ENCODE results near the gene ARSA.

ARSA gene

GRCh38 chr22:50601669-50602337, 26.1 kb downstream of the ARSA start:
- no peak for DNase-seq

GRCh38 chr22:50600967-50601668, 26.8 kb downstream of the ARSA start:
- no peak for DNase-seq

GRCh38 chr22:50600538-50600937, 27.4 kb downstream of the ARSA start, which contains the start of gene MAPK8IP2:
Gene MAPK8IP2, plus strand, starts transcription at chr22:50600793. Its CDS starts 26 bp downstream, at chr22:50600819.
- DNase-seq = peak; percentile 38

GRCh38 chr22:50599816-50600455, 28.0 kb downstream of the ARSA start:
- no peak for DNase-seq

- DNase-seq = no peak
These were observed 30.9 kb downstream of the ARSA start for GRCh38 chr22:50597097-50597496.

- DNase-seq = no peak
These were observed 32.8 kb downstream of the ARSA start for GRCh38 chr22:50595189-50595588.

- no peak for DNase-seq
These were observed 40.5 kb downstream of the ARSA start for GRCh38 chr22:50587407-50587806.

- DNase-seq = no peak
These were observed 41.5 kb downstream of the ARSA start for GRCh38 chr22:50586416-50586815.

- DNase-seq = no peak
These were observed 42.2 kb downstream of the ARSA start for GRCh38 chr22:50585781-50586180.

GRCh38 chr22:50585238-50585637, 42.7 kb downstream of the ARSA start:
- no peak for DNase-seq

GRCh38 chr22:50584106-50585096, 43.6 kb downstream of the ARSA start:
- no peak for DNase-seq

GRCh38 chr22:50583294-50583861, 44.6 kb downstream of the ARSA start:
- DNase-seq = no peak

GRCh38 chr22:50582493-50583293, 45.3 kb downstream of the ARSA start, which contains the start of gene CHKB:
Gene CHKB, minus strand, starts transcription at chr22:50582849. Its CDS starts 68 bp downstream, at chr22:50582781.
- peak; percentile 89 for DNase-seq

GRCh38 chr22:50581950-50582492, 45.9 kb downstream of the ARSA start:
- no peak for DNase-seq

- no peak for DNase-seq
These were observed 46.7 kb downstream of the ARSA start for GRCh38 chr22:50581031-50581949.

- DNase-seq = no peak
These were observed 48.2 kb downstream of the ARSA start for GRCh38 chr22:50579752-50580151.

GRCh38 chr22:50578776-50579310, 49.1 kb downstream of the ARSA start:
- no peak for DNase-seq

GRCh38 chr22:50577987-50578775, 49.8 kb downstream of the ARSA start, which contains the start of gene CPT1B:
Gene CPT1B, minus strand, starts transcription at chr22:50578427. Its CDS starts 512 bp downstream, at chr22:50577915.
- DNase-seq = no peak

- no peak for DNase-seq
These were observed 50.3 kb downstream of the ARSA start for GRCh38 chr22:50577697-50577986.

Data from NCI-H774 (cell line).